DLD1 (cell line): ENCODE measurements around the gene GATAD2A.
"Not testable (repeated sequence)": the region's sequence is repeated elsewhere in the genome, so short reads cannot be mapped to it uniquely, and the experiment has no call there.

Source experiments
- in situ Hi-C: cut with HindIII; loops from 2 replicates; pipeline ENCODE4 v1.10.0; 2017; ENCODE audit warnings: low sequenced_read_pairs

The GATAD2A gene

DNA sequence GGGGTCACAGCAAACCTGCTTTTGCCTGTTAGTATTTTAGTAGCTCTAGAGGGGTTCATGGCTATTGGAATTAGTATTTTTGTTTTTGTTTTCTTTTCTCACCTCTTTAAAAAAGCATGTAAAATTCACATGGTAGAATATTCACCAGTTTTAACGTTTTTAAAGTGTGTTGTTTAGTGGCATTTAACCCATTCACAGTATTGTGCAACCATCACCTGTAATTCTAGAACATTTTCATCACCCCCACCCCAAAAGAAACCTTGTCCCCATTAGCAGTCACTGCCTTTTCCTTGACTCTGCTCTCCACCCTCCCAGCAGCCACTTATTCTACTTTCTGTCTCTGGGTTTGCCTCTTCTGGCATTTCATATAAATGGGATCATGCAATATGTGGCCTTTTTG is 39.8 kb downstream of the GATAD2A start:
- in situ Hi-C loops = no loop called here

DNA sequence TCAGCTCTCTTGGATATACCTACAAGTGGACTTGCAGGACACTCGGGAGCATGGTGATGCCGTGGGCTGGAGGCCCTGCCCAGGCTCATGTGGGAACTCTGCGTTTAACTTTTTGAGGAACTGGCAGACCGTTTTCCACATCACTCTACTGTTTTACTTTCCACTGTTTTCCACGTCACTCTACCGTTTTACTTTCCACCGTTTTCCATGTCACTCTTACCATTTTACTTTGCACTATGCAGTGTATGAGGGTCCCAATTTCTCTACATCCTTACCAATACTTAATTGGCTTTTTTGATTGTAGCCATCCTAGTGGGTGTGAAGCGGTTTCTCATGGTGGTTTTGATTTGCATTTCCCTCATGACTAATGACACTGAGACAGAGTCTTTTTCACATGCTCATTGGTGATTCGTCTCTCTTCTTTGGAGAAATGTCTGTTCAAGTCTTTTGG is 40.5 kb downstream of the GATAD2A start:
- in situ Hi-C loops = no loop called here

GRCh38 chr19:19446655-19447437 is 41.4 kb downstream of the GATAD2A start:
- in situ Hi-C loops = no loop called here

- in situ Hi-C loops = no loop called here
These were observed 42.2 kb downstream of the GATAD2A start for GRCh38 chr19:19447536-19448237.

DNA sequence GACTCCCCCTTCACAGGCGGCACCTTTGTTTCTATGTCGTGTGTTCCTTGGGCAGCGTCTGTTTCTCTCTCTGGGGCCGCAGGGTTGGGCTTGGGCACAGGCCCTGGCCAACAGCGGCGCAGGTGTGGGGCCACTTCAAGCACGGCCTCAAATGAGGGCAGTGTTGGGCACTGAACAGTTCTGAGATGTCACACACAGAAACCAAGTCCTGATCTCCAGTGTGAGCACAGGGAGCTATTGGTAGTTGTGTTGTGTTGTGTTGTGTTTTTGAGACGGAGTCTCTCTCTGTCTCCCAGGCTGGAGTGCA is 42.7 kb downstream of the GATAD2A start:
- in situ Hi-C loops = no loop called here

DNA sequence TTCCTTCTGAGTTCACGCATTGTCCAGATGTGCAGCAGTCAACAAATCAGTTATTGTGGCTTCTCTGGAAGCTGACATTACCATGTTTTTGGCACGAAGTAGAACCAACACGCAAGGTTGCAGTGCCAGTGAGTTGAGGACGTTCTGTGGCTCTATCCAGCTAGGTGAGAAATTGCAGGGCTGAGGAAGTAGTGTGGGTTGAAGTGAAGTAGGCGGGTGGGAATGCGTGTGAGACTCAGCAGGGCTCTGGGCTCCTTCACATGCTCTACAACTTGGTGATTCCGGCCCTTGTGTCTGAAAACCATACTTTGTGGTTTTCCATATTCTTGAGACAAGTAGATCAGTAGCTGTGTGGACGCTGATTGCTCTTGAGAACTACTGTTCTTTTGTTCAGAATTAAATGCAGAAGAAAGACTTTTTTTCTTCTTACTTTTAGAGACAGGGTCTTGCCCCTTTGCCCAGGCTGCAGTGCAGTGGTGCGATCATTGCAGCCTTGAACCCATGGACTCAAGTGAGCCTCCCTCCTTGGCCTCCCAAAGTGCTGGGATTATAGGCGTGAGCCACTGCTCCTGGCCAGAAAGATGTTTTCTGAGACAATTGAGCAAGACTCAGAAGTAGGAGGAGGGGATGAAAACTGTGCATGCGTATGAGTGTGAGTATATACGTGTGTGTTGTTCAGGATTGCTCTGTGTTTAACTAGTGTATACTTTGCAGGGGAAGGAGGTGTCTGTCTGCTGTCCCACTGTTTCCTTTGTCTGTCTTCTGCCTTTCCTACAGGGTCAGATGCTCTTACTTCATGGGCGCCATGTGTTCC is 46.2 kb downstream of the GATAD2A start:
- in situ Hi-C loops = no loop called here

DNA sequence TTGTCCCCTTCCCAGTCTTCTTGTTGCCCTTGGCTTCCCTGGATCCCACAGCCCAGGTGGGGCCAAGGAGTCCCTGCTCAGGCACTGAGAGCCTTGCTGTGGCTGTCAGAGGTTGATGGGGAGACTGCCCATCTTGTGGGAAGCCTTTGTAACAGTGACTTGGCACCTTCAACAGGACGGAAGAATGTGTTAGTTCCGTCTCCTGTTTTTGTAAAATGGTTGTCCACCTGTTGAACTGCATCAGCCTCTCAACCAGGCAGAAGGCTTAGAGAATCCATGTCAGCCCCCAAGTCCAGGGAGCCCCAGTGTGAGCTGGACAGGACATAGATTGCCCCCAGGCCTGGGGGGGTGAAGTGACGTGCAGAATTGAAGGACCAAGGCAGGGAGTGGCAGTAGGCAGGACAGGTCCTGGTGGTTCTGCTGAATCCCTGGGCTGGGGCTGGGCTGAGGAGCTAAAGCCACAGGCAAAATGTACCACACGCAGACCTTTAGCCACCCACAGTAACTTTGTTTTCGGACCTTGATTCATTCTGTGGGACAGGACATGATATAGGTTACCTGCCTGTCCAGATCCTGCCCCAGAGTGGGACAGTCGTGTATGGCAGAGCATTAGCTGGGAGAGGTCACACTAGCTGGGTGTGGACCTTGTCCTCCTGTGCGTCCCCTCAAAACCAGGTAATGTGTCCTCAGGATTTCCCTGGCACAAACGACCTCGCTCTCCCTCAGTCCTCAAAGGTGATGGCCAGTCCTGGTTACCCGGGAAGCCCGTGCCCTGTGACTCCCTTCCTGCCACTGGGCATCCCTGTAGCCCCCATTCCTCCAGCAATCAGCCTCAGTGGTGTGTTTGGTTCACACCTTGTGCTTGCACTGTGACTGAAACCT is 47.0 kb downstream of the GATAD2A start:
- in situ Hi-C loops = no loop called here

- in situ Hi-C loops = no loop called here
These were observed 47.6 kb downstream of the GATAD2A start for GRCh38 chr19:19453125-19453454.

- in situ Hi-C loops = not testable (repeated sequence)
These were observed 49.9 kb downstream of the GATAD2A start for GRCh38 chr19:19455166-19455919.

- in situ Hi-C loops = no loop called here
These were observed 52.2 kb downstream of the GATAD2A start for GRCh38 chr19:19457671-19458070.

- in situ Hi-C loops = no loop called here
These were observed 52.8 kb downstream of the GATAD2A start for GRCh38 chr19:19458110-19458816.

GRCh38 chr19:19459073-19459472 is 53.6 kb downstream of the GATAD2A start:
- in situ Hi-C loops = no loop called here

GRCh38 chr19:19459707-19460251 is 54.3 kb downstream of the GATAD2A start:
- in situ Hi-C loops = no loop called here

DNA sequence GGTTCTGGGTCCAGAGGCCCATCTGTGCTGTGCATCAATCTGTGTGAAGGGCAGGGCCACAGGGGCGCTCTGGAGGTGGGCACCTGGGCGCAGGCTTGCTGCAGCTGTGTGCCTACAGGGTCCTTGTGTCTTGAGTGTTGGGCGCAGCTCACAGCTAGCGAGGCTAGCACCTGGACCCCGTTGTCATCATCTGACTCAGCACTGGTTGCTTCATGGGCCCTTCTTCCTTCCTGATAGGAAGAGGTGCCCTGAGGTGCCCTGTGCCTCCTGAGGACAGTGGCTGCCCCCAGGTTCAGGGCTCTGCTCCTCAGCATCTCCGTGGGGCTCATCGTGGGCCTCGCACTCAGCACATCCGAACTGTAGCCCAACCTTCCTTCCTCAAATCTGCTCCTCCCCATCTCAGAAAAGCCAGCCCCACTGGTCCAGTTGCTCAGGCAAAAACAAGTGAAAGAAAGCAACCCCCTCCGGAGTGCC is 54.8 kb downstream of the GATAD2A start:
- in situ Hi-C loops = no loop called here

DNA sequence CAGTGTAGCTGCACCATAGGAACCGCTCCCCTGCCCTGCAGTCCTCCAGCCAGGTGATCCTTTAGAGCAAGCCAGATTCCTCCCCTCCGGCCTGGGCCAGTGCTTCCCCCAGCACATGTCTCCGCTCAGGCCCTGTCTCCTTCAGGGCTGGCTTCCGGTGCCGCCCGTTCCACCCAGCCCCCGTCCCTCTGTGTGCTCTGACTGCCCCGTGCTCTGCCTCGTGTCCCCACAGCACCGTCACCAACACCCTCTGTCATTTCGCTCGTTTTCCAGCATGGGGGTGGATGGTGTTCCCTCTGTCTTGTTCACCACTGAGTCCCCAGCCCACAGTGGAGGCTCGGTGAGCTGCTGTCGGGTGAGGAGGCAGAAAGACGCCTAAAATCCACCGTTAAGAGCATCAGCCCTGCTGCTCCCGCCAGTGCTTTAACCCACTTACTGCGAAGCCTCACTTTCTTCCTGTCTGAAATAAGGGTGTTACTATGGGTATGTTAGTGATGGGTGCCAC is 55.3 kb downstream of the GATAD2A start:
- in situ Hi-C loops = no loop called here

GRCh38 chr19:19461306-19461670 is 55.8 kb downstream of the GATAD2A start:
- in situ Hi-C loops = no loop called here

- in situ Hi-C loops = no loop called here
These were observed 56.5 kb downstream of the GATAD2A start for GRCh38 chr19:19461671-19462622.
